ENCODE data around the gene ZBTB7C. TPM values are rescaled to one million over a fixed set of nuclear protein-coding genes. Genes with fewer than 3 reads are reported as not detected.

The ZBTB7C gene
- total and polyA plus RNA-seq, 10 of the 15 experiments (the other 5 are each of a cell fraction or from before 2014, with no cell fraction given), result under 0.01 to 0.08 (median 0.01) TPM; not detected in 7

DNA sequence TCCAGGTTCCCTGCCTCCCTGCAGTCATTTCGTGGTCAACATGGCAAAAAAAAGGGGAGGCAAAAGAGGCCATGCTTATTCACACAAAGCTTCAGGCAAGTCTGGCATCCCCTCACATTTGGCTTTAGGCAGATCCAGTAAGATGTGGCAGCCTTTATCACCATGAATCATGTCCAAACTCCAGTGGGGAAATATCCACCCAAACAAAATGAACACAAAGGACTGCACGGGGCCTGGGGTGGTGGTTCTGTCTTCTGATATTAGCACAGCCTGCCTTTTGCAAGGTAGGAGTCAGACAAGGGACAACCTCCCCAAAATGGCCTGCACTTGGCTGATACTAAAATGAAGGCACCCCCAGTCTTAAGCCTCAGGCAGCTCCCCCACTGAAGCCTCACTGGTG, 129.9 kb downstream of the ZBTB7C start:
- Histone ChIP-seq H3K27me3 (replicated peaks in 1 of 2; ENCODE audit: control insufficient read depth in 2 of 2, insufficient read depth in 2 of 2, low read length in 1 of 2) (no peaks in the 10 kb centered on the region; a peak in 1 of 4 replicates), H4K20me1 (ENCODE audit: control insufficient read depth, insufficient read depth) (no peaks in the 10 kb centered on the region), H3K9ac (ENCODE audit: control insufficient read depth, insufficient read depth, low read length) (no peak overlapping the region), H3K79me2 (ENCODE audit: control insufficient read depth, insufficient read depth, low read length) (no peaks in the 10 kb centered on the region), H3K9me3 (replicated peaks; ENCODE audit: control insufficient read depth, insufficient read depth, low read length) (no peaks in the 10 kb centered on the region), H2AFZ (ENCODE audit: control insufficient read depth, low read depth, low read length) (no peak overlapping the region), H3K27ac (ENCODE audit: control insufficient read depth, insufficient read depth) (no peak overlapping the region), H3K4me2 (ENCODE audit: control insufficient read depth, insufficient read depth) (no peak overlapping the region), H3K4me3 (no peak overlapping the region), H3K36me3 (ENCODE audit: control insufficient read depth in 2 of 2, insufficient read depth in 2 of 2, low read length in 1 of 2) (no peaks in the 10 kb centered on the region), H3K4me1 (ENCODE audit: control insufficient read depth, insufficient read depth, low read length) (no peaks in the 10 kb centered on the region)
- TF ChIP-seq SMARCA5 (IDR thresholded peaks at IDR 0.05), result no peak
- TF ChIP-seq RAD51 (IDR thresholded peaks at IDR 0.05), result no peak
- TF ChIP-seq ZNF217 (IDR thresholded peaks at IDR 0.05), result no peak
- TF ChIP-seq ATF7 (IDR thresholded peaks at IDR 0.05; ENCODE audit: low read depth), result no peak
- TF ChIP-seq, protein P1, sequence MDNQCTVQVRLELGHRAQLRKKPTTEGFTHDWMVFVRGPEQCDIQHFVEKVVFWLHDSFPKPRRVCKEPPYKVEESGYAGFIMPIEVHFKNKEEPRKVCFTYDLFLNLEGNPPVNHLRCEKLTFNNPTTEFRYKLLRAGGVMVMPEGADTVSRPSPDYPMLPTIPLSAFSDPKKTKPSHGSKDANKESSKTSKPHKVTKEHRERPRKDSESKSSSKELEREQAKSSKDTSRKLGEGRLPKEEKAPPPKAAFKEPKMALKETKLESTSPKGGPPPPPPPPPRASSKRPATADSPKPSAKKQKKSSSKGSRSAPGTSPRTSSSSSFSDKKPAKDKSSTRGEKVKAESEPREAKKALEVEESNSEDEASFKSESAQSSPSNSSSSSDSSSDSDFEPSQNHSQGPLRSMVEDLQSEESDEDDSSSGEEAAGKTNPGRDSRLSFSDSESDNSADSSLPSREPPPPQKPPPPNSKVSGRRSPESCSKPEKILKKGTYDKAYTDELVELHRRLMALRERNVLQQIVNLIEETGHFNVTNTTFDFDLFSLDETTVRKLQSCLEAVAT (IDR thresholded peaks at IDR 0.05), result no peak
- ChIA-PET RAD21 (ENCODE audit: unreplicated experiment) (no interaction called here), CTCF (no interaction called here), POLR2A (interaction anchor here (0.7 kb wide), 1 partner anchor 408 kb away, joined by 3 read pairs; no protein-coding TSS in a partner anchor), SMC1A (ENCODE audit: uncharacterized antibody, unreplicated experiment) (no interaction called here)
- DNase-seq (ENCODE audit: low read depth, low spot score) (no peak), ATAC-seq (no peak), FAIRE-seq (no peak)
- 0% methylated on average over 1 of the region's 2 CpGs for WGBS (ENCODE audit: insufficient coverage, insufficient replicate concordance, low lambda C conversion rate, missing lambda C conversion rate)
- in situ Hi-C loops (cut with MboI), result no loop called here
- intact Hi-C loops (cut with micrococcal nuclease; ENCODE audit: unreplicated experiment), result no loop called here
- BruUV-seq (replicated peaks), result no TSS peak

DNA sequence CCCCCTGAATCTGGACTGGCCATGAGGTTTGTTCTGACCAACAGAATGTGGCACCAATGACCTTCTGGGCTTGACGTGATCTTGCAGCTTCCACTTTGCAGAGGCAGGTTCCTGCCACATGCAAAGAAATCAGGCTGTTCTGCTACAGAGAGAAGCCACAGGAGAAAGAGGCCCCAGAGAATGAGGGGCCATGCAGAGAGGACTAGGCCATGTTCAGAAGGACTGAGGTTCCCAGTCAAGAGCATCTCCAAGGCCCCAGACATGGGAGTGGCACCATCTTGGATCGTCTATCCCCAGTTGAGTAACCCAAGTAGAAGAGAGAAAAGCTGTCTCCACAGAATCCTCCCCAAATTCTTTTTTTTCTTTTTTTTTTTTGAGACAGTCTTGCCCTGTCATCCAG, 131.1 kb downstream of the ZBTB7C start:
- no TSS peak for BruUV-seq (replicated peaks)
- no peak overlapping the region for H2AFZ ChIP-seq (ENCODE audit: control insufficient read depth, low read depth, low read length)
- H3K9ac ChIP-seq (ENCODE audit: control insufficient read depth, insufficient read depth, low read length), result no peak overlapping the region
- no peaks in the 10 kb centered on the region for H3K9me3 ChIP-seq (replicated peaks; ENCODE audit: control insufficient read depth, insufficient read depth, low read length)
- RAD21 ChIA-PET (ENCODE audit: unreplicated experiment), result no interaction called here
- DNase-seq (ENCODE audit: low read depth, low spot score) (no peak), ATAC-seq (no peak), FAIRE-seq (no peak)
- in situ Hi-C loops (cut with MboI) (no loop called here), intact Hi-C loops (cut with micrococcal nuclease; ENCODE audit: unreplicated experiment) (no loop called here)
- no peak overlapping the region for H3K4me2 ChIP-seq (ENCODE audit: control insufficient read depth, insufficient read depth)
- H4K20me1 ChIP-seq (ENCODE audit: control insufficient read depth, insufficient read depth), result no peaks in the 10 kb centered on the region
- POLR2A ChIA-PET, result no interaction called here
- no peak overlapping the region for H3K27ac ChIP-seq (ENCODE audit: control insufficient read depth, insufficient read depth)
- no peaks in the 10 kb centered on the region; a peak in 1 of 4 replicates for H3K27me3 ChIP-seq (replicated peaks in 1 of 2; ENCODE audit: control insufficient read depth in 2 of 2, insufficient read depth in 2 of 2, low read length in 1 of 2)
- H3K36me3 ChIP-seq (ENCODE audit: control insufficient read depth in 2 of 2, insufficient read depth in 2 of 2, low read length in 1 of 2), result no peaks in the 10 kb centered on the region
- no peak overlapping the region for H3K4me3 ChIP-seq
- no peaks in the 10 kb centered on the region for H3K79me2 ChIP-seq (ENCODE audit: control insufficient read depth, insufficient read depth, low read length)
- WGBS (ENCODE audit: insufficient coverage, insufficient replicate concordance, low lambda C conversion rate, missing lambda C conversion rate), result 43% methylated on average over 2 of the region's 2 CpGs
- SMC1A ChIA-PET (ENCODE audit: uncharacterized antibody, unreplicated experiment), result no interaction called here
- H3K4me1 ChIP-seq (ENCODE audit: control insufficient read depth, insufficient read depth, low read length), result no peaks in the 10 kb centered on the region
- CTCF ChIA-PET, result no interaction called here
- TF ChIP-seq RAD51 (IDR thresholded peaks at IDR 0.05), result no peak
- TF ChIP-seq CBX3 (IDR thresholded peaks at IDR 0.05; ENCODE audit: borderline replicate concordance, low read depth), result no peak
- no peak for TF ChIP-seq SMC3 (IDR thresholded peaks at IDR 0.05; ENCODE audit: borderline replicate concordance, low read length)
- no peak for TF ChIP-seq DPF2 (IDR thresholded peaks at IDR 0.05)
- TF ChIP-seq ZZZ3 (IDR thresholded peaks at IDR 0.05; ENCODE audit: control insufficient read depth, insufficient read length, low read depth), result no peak
- TF ChIP-seq MTA2 (IDR thresholded peaks at IDR 0.05; ENCODE audit: low read depth), result no peak
- no peak for TF ChIP-seq KLF5 (IDR thresholded peaks at IDR 0.05; ENCODE audit: partially characterized antibody)
- TF ChIP-seq YBX1 (IDR thresholded peaks at IDR 0.05), result no peak
- TF ChIP-seq ESRRA (IDR thresholded peaks at IDR 0.05; ENCODE audit: low read length), result no peak
- TF ChIP-seq RB1 (IDR thresholded peaks at IDR 0.05; ENCODE audit: borderline replicate concordance), result no peak
- no peak for TF ChIP-seq RCOR1 (conservative IDR thresholded peaks at IDR 0.05; ENCODE audit: low read depth, low read length)
- no peak for TF ChIP-seq FOXK2 (IDR thresholded peaks at IDR 0.05)
- no peak for TF ChIP-seq PML (IDR thresholded peaks at IDR 0.05; ENCODE audit: low read length)
- no peak for TF ChIP-seq TCF12 (IDR thresholded peaks at IDR 0.05; ENCODE audit: low read depth, low read length)
- no peak for TF ChIP-seq PAX8 (IDR thresholded peaks at IDR 0.05)
- TF ChIP-seq POLR2A (IDR thresholded peaks at IDR 0.05; ENCODE audit: low read depth, low read length), result no peak
- TF ChIP-seq YY1 (IDR thresholded peaks at IDR 0.05; ENCODE audit: low read depth, low read length), result no peak
- no peak for TF ChIP-seq EED (IDR thresholded peaks at IDR 0.05; ENCODE audit: low read depth)
- TF ChIP-seq RFX5 (IDR thresholded peaks at IDR 0.05; ENCODE audit: low read depth, low read length), result no peak
- TF ChIP-seq NR2C2 (IDR thresholded peaks at IDR 0.05; ENCODE audit: borderline replicate concordance, control insufficient read depth, insufficient read length, low read depth), result no peak

All from GM12878 (cell line).